ENCODE measurements around the gene TBX1. TPM values are rescaled to one million over a fixed set of nuclear protein-coding genes. Genes with fewer than 3 reads are reported as not detected.
A peak's percentile ranks its signal among the peaks of the same experiment; 100 is the strongest.

TBX1 gene
- total and polyA plus RNA-seq, 10 of the 15 experiments (the other 5 are each of a cell fraction or from before 2014, with no cell fraction given), result not detected

- RAD21 ChIA-PET (ENCODE audit: unreplicated experiment), result interaction anchor here (1.0 to 1.2 kb wide), 3 partner anchors 16 to 154 kb away, joined by 6 to 12 read pairs (median 7); no protein-coding TSS in a partner anchor
- DNase-seq (ENCODE audit: low read depth, low spot score), result no peak
- Histone ChIP-seq H3K9ac (ENCODE audit: control insufficient read depth, insufficient read depth, low read length) (no peak overlapping the region), H3K27ac (ENCODE audit: control insufficient read depth, insufficient read depth) (no peak overlapping the region), H3K4me2 (ENCODE audit: control insufficient read depth, insufficient read depth) (peak overlapping the region; percentile 65; the same call in 1 of the 2 replicates), H3K9me3 (replicated peaks; ENCODE audit: control insufficient read depth, insufficient read depth, low read length) (no peaks in the 10 kb centered on the region), H4K20me1 (ENCODE audit: control insufficient read depth, insufficient read depth) (peaks cover 4% of the 10 kb centered on the region), H3K36me3 (ENCODE audit: control insufficient read depth in 2 of 2, insufficient read depth in 2 of 2, low read length in 1 of 2) (no peaks in the 10 kb centered on the region), H2AFZ (ENCODE audit: control insufficient read depth, low read depth, low read length) (no peak overlapping the region), H3K4me1 (ENCODE audit: control insufficient read depth, insufficient read depth, low read length) (peaks cover 6% of the 10 kb centered on the region), H3K4me3 (no peak overlapping the region; the same call in 1 of the 2 replicates), H3K79me2 (ENCODE audit: control insufficient read depth, insufficient read depth, low read length) (no peaks in the 10 kb centered on the region), H3K27me3 (replicated peaks in 1 of 2; ENCODE audit: control insufficient read depth in 2 of 2, insufficient read depth in 2 of 2, low read length in 1 of 2) (peaks cover 24 to 25% of the 10 kb centered on the region in 2 experiments)
- ATAC-seq, result peak; percentile 76
- TF ChIP-seq GABPA (IDR thresholded peaks at IDR 0.05; ENCODE audit: low read depth) (no peak), BCLAF1 (IDR thresholded peaks at IDR 0.05) (no peak), SPI1 (IDR thresholded peaks at IDR 0.05; ENCODE audit: borderline replicate concordance, insufficient read depth, low read depth, low read length) (0 out of 2 replicates have a peak, but pooled peaks have one; percentile 10), SP1 (IDR thresholded peaks at IDR 0.05; ENCODE audit: low read depth, low read length) (no peak), ZNF274 (IDR thresholded peaks at IDR 0.05; ENCODE audit: insufficient read depth, insufficient read length) (no peak), CBX5 (IDR thresholded peaks at IDR 0.05; ENCODE audit: low read depth) (no peak)
- TF ChIP-seq, protein P1, sequence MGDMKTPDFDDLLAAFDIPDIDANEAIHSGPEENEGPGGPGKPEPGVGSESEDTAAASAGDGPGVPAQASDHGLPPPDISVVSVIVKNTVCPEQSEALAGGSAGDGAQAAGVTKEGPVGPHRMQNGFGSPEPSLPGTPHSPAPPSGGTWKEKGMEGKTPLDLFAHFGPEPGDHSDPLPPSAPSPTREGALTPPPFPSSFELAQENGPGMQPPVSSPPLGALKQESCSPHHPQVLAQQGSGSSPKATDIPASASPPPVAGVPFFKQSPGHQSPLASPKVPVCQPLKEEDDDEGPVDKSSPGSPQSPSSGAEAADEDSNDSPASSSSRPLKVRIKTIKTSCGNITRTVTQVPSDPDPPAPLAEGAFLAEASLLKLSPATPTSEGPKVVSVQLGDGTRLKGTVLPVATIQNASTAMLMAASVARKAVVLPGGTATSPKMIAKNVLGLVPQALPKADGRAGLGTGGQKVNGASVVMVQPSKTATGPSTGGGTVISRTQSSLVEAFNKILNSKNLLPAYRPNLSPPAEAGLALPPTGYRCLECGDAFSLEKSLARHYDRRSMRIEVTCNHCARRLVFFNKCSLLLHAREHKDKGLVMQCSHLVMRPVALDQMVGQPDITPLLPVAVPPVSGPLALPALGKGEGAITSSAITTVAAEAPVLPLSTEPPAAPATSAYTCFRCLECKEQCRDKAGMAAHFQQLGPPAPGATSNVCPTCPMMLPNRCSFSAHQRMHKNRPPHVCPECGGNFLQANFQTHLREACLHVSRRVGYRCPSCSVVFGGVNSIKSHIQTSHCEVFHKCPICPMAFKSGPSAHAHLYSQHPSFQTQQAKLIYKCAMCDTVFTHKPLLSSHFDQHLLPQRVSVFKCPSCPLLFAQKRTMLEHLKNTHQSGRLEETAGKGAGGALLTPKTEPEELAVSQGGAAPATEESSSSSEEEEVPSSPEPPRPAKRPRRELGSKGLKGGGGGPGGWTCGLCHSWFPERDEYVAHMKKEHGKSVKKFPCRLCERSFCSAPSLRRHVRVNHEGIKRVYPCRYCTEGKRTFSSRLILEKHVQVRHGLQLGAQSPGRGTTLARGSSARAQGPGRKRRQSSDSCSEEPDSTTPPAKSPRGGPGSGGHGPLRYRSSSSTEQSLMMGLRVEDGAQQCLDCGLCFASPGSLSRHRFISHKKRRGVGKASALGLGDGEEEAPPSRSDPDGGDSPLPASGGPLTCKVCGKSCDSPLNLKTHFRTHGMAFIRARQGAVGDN (IDR thresholded peaks at IDR 0.05), result no peak
- TF ChIP-seq, protein P2, sequence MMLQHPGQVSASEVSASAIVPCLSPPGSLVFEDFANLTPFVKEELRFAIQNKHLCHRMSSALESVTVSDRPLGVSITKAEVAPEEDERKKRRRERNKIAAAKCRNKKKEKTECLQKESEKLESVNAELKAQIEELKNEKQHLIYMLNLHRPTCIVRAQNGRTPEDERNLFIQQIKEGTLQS (IDR thresholded peaks at IDR 0.05; ENCODE audit: borderline replicate concordance, extremely low read depth, low read depth, low read length), result no peak
- POLR2A ChIA-PET, result no interaction called here
- SMC1A ChIA-PET (ENCODE audit: uncharacterized antibody, unreplicated experiment), result no interaction called here
- CTCF ChIA-PET, result interaction anchor here (0.5 to 2.2 kb wide), 5 partner anchors 16 to 153 kb away, joined by 3 to 7 read pairs (median 6); no protein-coding TSS in a partner anchor
- FAIRE-seq, result no peak
- no TSS peak for BruUV-seq (replicated peaks)
- intact Hi-C loops (cut with micrococcal nuclease; ENCODE audit: unreplicated experiment), result no loop called here
- in situ Hi-C loops (cut with MboI), result no loop called here
- 34% methylated on average over 12 of the region's 16 CpGs for WGBS (ENCODE audit: insufficient coverage, insufficient replicate concordance, low lambda C conversion rate, missing lambda C conversion rate)
Observed at GRCh38 chr22:19757140-19757984, 3.2 kb upstream of the TBX1 start.
